ENCODE measurements around the gene NOC4L.

GRCh38 chr12:132130690-132131089 lies 13.6 kb upstream of the NOC4L start:
- TF ChIP-seq, protein P1, sequence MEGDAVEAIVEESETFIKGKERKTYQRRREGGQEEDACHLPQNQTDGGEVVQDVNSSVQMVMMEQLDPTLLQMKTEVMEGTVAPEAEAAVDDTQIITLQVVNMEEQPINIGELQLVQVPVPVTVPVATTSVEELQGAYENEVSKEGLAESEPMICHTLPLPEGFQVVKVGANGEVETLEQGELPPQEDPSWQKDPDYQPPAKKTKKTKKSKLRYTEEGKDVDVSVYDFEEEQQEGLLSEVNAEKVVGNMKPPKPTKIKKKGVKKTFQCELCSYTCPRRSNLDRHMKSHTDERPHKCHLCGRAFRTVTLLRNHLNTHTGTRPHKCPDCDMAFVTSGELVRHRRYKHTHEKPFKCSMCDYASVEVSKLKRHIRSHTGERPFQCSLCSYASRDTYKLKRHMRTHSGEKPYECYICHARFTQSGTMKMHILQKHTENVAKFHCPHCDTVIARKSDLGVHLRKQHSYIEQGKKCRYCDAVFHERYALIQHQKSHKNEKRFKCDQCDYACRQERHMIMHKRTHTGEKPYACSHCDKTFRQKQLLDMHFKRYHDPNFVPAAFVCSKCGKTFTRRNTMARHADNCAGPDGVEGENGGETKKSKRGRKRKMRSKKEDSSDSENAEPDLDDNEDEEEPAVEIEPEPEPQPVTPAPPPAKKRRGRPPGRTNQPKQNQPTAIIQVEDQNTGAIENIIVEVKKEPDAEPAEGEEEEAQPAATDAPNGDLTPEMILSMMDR (IDR thresholded peaks at IDR 0.05), result no peak
- TF ChIP-seq POLR2A (IDR thresholded peaks at IDR 0.05), result no peak

Data from right lobe of liver (tissue), 4 donors.